Ammon's horn (tissue), 1 donor: ENCODE data around the gene ZNF217.
A peak's percentile ranks its signal among the peaks of the same experiment; 100 is the strongest.
"Not testable (repeated sequence)": the region's sequence is repeated elsewhere in the genome, so short reads cannot be mapped to it uniquely, and the experiment has no call there.

Experiments
- DNase-seq: peaks from one replicate; pipeline ENCODE4 v3.0.0-alpha.2; 2016; ENCODE audit warnings: low spot score

The ZNF217 gene

GRCh38 chr20:53598140-53599043 lies 4.8 kb upstream of the ZNF217 start:
- DNase-seq, result no peak

- DNase-seq, result no peak
These were observed 4.0 kb upstream of the ZNF217 start for GRCh38 chr20:53597521-53598120.

- no peak for DNase-seq
These were observed 3.4 kb upstream of the ZNF217 start for GRCh38 chr20:53597030-53597482.

- DNase-seq, result not testable (repeated sequence)
These were observed 2.8 kb upstream of the ZNF217 start for GRCh38 chr20:53596189-53597001.

GRCh38 chr20:53595742-53596141 lies 2.1 kb upstream of the ZNF217 start:
- not testable (repeated sequence) for DNase-seq

GRCh38 chr20:53595018-53595378 lies 1.4 kb upstream of the ZNF217 start:
- DNase-seq, result no peak

GRCh38 chr20:53594068-53595017 lies 704 bp upstream of the ZNF217 start:
- peak; percentile 96 for DNase-seq

GRCh38 chr20:53592992-53593465 lies 610 bp downstream of the ZNF217 start:
- DNase-seq, result no peak

GRCh38 chr20:53592454-53592991 lies 1.1 kb downstream of the ZNF217 start:
- not testable (repeated sequence) for DNase-seq

GRCh38 chr20:53591941-53592441 lies 1.6 kb downstream of the ZNF217 start:
- DNase-seq, result not testable (repeated sequence)

- not testable (repeated sequence) for DNase-seq
These were observed 2.4 kb downstream of the ZNF217 start for GRCh38 chr20:53591206-53591741.

GRCh38 chr20:53590608-53591007 lies 3.0 kb downstream of the ZNF217 start:
- not testable (repeated sequence) for DNase-seq

- not testable (repeated sequence) for DNase-seq
These were observed 3.5 kb downstream of the ZNF217 start for GRCh38 chr20:53590122-53590521.

GRCh38 chr20:53589321-53590065 lies 4.1 kb downstream of the ZNF217 start:
- not testable (repeated sequence) for DNase-seq

GRCh38 chr20:53587157-53587703 lies 6.4 kb downstream of the ZNF217 start:
- DNase-seq, result not testable (repeated sequence)

- DNase-seq, result no peak
These were observed 7.0 kb downstream of the ZNF217 start for GRCh38 chr20:53586640-53587039.

GRCh38 chr20:53585910-53586309 lies 7.7 kb downstream of the ZNF217 start:
- DNase-seq, result not testable (repeated sequence)

GRCh38 chr20:53585004-53585569 lies 8.6 kb downstream of the ZNF217 start:
- DNase-seq, result not testable (repeated sequence)

GRCh38 chr20:53584550-53584913 lies 9.1 kb downstream of the ZNF217 start:
- not testable (repeated sequence) for DNase-seq
